GM21515 (cell line): ENCODE data around the gene KLHL17.
"Not testable (repeated sequence)": the region's sequence is repeated elsewhere in the genome, so short reads cannot be mapped to it uniquely, and the experiment has no call there.

ENCODE experiments used
- ATAC-seq: cut with Tn5 transposase; IDR thresholded peaks from one replicate; pipeline ENCODE4 v1.9.1; 2021; ENCODE audit not compliant: unreplicated experiment

The KLHL17 gene

GRCh38 chr1:935751-936231 is 24.6 kb upstream of the KLHL17 start:
- no peak for ATAC-seq

- no peak for ATAC-seq
Measured at GRCh38 chr1:936348-937264, 23.8 kb upstream of the KLHL17 start.

GRCh38 chr1:937521-937920 is 22.9 kb upstream of the KLHL17 start:
- ATAC-seq, result no peak

- no peak for ATAC-seq
Measured at GRCh38 chr1:938088-938683, 22.2 kb upstream of the KLHL17 start.

GRCh38 chr1:938711-939489 is 21.5 kb upstream of the KLHL17 start:
- no peak for ATAC-seq

GRCh38 chr1:939511-940106 is 20.8 kb upstream of the KLHL17 start:
- no peak for ATAC-seq

- ATAC-seq, result no peak
Measured at GRCh38 chr1:940107-941014, 20.0 kb upstream of the KLHL17 start.

- no peak for ATAC-seq
Measured at GRCh38 chr1:941015-941587, 19.3 kb upstream of the KLHL17 start.

- ATAC-seq, result no peak
Measured at GRCh38 chr1:941588-942383, 18.6 kb upstream of the KLHL17 start.

GRCh38 chr1:942411-942821 is 18.0 kb upstream of the KLHL17 start:
- ATAC-seq, result no peak

- ATAC-seq, result no peak
Measured at GRCh38 chr1:942864-943533, 17.4 kb upstream of the KLHL17 start.

- ATAC-seq, result no peak
Measured at GRCh38 chr1:943545-944340, 16.6 kb upstream of the KLHL17 start.

- ATAC-seq, result no peak
Measured at GRCh38 chr1:944341-945325, 15.8 kb upstream of the KLHL17 start.

GRCh38 chr1:945688-946556 is 14.5 kb upstream of the KLHL17 start:
- no peak for ATAC-seq

GRCh38 chr1:946811-947210 is 13.6 kb upstream of the KLHL17 start:
- ATAC-seq, result not testable (repeated sequence)
